IPS DF 4.7 (cell line): ENCODE results near the gene CDCA7.
"Not testable (repeated sequence)": the region's sequence is repeated elsewhere in the genome, so short reads cannot be mapped to it uniquely, and the experiment has no call there.

Experiments
- DNase-seq: peaks from one replicate; pipeline ENCODE4 v3.0.0-alpha.2; 2013; ENCODE audit warnings: low spot score; ENCODE audit errors: extremely low read depth

The CDCA7 gene

DNA sequence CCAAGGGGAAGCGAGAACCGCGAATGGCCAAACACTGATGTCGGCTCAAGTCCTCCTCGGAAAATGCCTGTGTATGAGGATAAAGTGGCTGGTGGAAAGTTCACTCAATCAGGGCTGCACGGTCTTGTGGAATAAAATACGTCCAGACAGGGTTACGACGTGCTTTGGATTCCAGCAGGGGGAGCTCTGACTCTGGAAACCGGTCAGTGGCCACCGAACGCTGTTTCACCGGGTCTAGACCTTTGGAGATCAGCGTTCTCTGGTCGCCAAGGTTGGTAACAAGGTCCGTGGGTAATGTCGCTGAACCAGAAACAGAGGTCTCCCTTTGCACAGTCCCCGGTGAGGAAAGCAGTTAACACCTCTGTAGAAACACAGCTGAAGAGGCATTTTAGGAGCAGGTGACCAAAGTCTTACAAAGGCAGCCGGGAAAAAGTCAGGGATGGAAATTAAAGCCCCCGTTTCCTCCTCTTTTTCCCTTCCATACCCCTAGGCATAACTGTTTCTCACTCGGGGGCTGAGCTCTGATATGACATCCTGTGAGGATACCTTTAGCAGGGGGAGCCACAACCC, 47.8 kb downstream of the CDCA7 start:
- peak; percentile 64 for DNase-seq

- no peak for DNase-seq
Observed at GRCh38 chr2:173404841-173405750, 50.4 kb downstream of the CDCA7 start.

- DNase-seq = no peak
Observed at GRCh38 chr2:173407176-173407575, 52.5 kb downstream of the CDCA7 start.

- no peak for DNase-seq
Observed at GRCh38 chr2:173407646-173408045, 53.0 kb downstream of the CDCA7 start.

DNA sequence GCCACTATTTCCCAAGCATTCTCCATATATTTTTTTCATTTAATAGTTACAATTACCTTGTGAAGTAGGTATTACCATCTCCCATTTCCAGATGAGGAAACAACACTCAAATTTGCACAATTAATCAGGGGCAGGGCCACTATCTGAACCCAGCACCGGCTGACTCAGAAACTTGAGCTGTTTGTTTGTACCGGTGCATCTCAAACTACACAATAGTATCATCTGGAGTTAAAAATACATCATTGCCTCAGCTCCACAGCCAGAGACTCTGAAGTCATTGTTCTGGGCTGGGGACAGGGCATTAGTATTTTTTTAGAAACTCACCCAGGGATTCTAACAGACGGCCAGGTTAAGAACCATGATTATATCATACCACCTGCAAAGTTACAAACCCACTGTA, 55.9 kb downstream of the CDCA7 start:
- no peak for DNase-seq

- no peak for DNase-seq
Observed at GRCh38 chr2:173412628-173413027, 58.0 kb downstream of the CDCA7 start.

DNA sequence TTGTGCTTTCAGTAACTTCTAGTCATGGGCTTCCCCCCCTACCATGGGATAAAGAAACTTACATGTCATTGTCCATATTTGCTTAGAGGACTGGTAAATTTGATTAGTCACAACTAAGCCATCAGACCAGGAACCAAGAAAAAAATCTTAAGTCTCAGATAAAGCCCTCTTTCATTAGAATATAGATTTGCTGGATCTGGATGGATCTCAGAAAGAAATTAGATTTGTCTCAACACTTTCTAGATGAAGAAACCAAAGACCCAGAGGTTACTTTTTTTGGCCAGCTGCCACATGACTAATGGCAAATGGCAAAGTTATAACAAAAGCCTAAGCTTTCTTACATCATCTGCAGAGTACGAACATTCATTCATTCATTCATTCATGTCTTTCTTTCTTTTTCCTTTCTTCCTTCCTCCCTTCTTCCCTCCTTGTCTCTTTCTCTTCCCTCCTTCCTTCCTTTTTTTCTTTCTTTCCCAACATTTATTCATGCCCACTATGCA, 60.2 kb downstream of the CDCA7 start:
- DNase-seq = no peak

- DNase-seq = no peak
Observed at GRCh38 chr2:173415431-173416381, 61.0 kb downstream of the CDCA7 start.

GRCh38 chr2:173416415-173417152, 61.9 kb downstream of the CDCA7 start:
- DNase-seq = not testable (repeated sequence)

- no peak for DNase-seq
Observed at GRCh38 chr2:173417341-173417740, 62.7 kb downstream of the CDCA7 start.

- DNase-seq = no peak
Observed at GRCh38 chr2:173417802-173418201, 63.1 kb downstream of the CDCA7 start.
